Measurements from ENCODE around the gene KDM5B. TPM values are rescaled to one million over a fixed set of nuclear protein-coding genes. Genes with fewer than 3 reads are reported as not detected.
"Not testable (repeated sequence)": the region's sequence is repeated elsewhere in the genome, so short reads cannot be mapped to it uniquely, and the experiment has no call there.

KDM5B gene
- total RNA-seq, 1 experiment from 2014 or later = not detected

DNA sequence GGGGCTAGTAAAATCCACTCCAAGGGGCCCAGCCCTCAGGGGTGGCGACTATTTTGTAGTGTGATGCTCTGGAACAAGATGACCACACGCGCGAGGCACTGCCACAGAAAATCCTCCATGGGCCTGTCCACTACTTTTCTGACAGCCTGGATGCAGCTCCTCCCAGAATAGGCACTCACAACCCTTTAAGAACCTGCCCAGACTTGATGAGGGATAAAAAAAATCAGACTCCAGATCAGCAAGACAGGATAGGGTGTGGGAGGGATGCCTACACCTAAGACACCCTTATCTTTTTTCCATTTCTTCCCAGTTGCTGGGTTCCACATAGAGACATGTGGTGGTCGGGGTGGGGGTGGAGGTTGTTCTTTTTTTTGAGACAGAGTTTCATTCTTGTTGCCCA is 36.0 kb upstream of the KDM5B start:
- Histone ChIP-seq H3K9me2 (replicated peaks; ENCODE audit: insufficient read depth, low read length) (no peaks in the 10 kb centered on the region), H3K9ac (ENCODE audit: low read length) (no peak overlapping the region), H3K79me2 (ENCODE audit: low read length) (no peaks in the 10 kb centered on the region), H2AFZ (ENCODE audit: low read length) (no peak overlapping the region), H3K4me3 (ENCODE audit: low read length) (no peak overlapping the region), H3K9me3 (ENCODE audit: low read length) (no peaks in the 10 kb centered on the region), H4K20me1 (ENCODE audit: insufficient read depth, low read depth, low read length) (no peaks in the 10 kb centered on the region), H3K4me2 (ENCODE audit: low read depth, low read length, poor library complexity, severe bottlenecking) (no peak overlapping the region), H3K27ac (ENCODE audit: low read length) (no peak overlapping the region), H3K27me3 (ENCODE audit: low read length) (no peaks in the 10 kb centered on the region), H3K36me3 (ENCODE audit: insufficient read depth, low read length) (no peaks in the 10 kb centered on the region), H3K4me1 (ENCODE audit: low read length) (no peaks in the 10 kb centered on the region)
- no peak for DNase-seq

DNA sequence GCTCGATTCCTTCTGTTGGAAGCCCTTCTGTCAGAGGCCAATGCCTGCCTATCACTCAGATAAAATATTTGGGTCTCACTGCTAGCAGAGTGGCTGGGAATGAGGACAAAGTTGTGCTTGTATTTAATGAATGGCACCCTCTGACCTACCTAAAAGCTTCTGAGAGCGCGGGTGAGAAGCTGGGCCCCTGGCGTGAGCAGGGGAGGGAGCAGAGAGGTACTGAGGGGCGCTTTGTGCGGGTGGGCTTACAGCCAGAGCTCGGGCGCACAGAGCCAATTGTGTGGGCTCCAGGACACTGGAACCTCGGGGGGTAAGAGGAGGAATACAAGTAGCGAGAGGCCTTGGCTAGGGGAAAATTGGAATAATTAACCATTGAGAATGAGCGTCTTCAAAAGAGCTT is 34.9 kb upstream of the KDM5B start:
- H3K27ac ChIP-seq (ENCODE audit: low read length) = no peak overlapping the region
- H3K27me3 ChIP-seq (ENCODE audit: low read length) = no peaks in the 10 kb centered on the region
- DNase-seq = no peak
- no peaks in the 10 kb centered on the region for H4K20me1 ChIP-seq (ENCODE audit: insufficient read depth, low read depth, low read length)
- no peak overlapping the region for H3K9ac ChIP-seq (ENCODE audit: low read length)
- no peak overlapping the region for H2AFZ ChIP-seq (ENCODE audit: low read length)
- no peaks in the 10 kb centered on the region for H3K79me2 ChIP-seq (ENCODE audit: low read length)
- H3K9me2 ChIP-seq (replicated peaks; ENCODE audit: insufficient read depth, low read length) = no peaks in the 10 kb centered on the region
- H3K9me3 ChIP-seq (ENCODE audit: low read length) = no peaks in the 10 kb centered on the region
- H3K4me2 ChIP-seq (ENCODE audit: low read depth, low read length, poor library complexity, severe bottlenecking) = no peak overlapping the region
- H3K36me3 ChIP-seq (ENCODE audit: insufficient read depth, low read length) = no peaks in the 10 kb centered on the region
- H3K4me1 ChIP-seq (ENCODE audit: low read length) = no peaks in the 10 kb centered on the region
- H3K4me3 ChIP-seq (ENCODE audit: low read length) = no peak overlapping the region

DNA sequence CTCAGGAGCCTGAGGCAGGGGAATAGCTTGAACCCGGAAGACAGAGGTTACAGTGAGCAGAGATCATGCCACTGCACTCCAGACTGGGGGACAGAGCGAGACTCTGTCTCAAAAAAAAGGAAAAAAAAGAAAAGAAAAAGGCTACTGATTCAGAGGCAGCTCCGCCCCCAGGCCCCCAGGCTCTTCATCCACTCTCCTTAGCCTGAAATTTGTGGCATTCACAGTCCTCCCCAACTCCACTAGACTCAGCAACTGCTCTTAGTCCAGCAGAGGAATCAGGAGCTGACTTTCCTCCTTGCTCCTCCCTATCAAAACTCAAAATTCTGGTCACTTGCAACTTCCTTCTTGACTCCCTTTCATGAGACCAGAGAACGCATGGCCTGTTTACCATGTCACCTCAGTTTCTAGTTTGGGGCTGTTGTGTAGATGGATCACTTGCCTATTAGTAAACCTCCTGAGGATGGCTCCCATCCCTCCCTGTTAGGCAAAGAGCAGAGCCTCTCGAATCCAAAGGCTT is 29.6 kb upstream of the KDM5B start:
- no peaks in the 10 kb centered on the region for H3K27me3 ChIP-seq (ENCODE audit: low read length)
- H3K27ac ChIP-seq (ENCODE audit: low read length) = no peak overlapping the region
- no peak overlapping the region for H2AFZ ChIP-seq (ENCODE audit: low read length)
- H3K4me3 ChIP-seq (ENCODE audit: low read length) = no peak overlapping the region
- no peaks in the 10 kb centered on the region for H3K9me2 ChIP-seq (replicated peaks; ENCODE audit: insufficient read depth, low read length)
- no peaks in the 10 kb centered on the region for H3K36me3 ChIP-seq (ENCODE audit: insufficient read depth, low read length)
- H3K9ac ChIP-seq (ENCODE audit: low read length) = no peak overlapping the region
- H3K9me3 ChIP-seq (ENCODE audit: low read length) = no peaks in the 10 kb centered on the region
- no peak for DNase-seq
- no peaks in the 10 kb centered on the region for H3K4me1 ChIP-seq (ENCODE audit: low read length)
- no peaks in the 10 kb centered on the region for H4K20me1 ChIP-seq (ENCODE audit: insufficient read depth, low read depth, low read length)
- H3K79me2 ChIP-seq (ENCODE audit: low read length) = no peaks in the 10 kb centered on the region
- no peak overlapping the region for H3K4me2 ChIP-seq (ENCODE audit: low read depth, low read length, poor library complexity, severe bottlenecking)

DNA sequence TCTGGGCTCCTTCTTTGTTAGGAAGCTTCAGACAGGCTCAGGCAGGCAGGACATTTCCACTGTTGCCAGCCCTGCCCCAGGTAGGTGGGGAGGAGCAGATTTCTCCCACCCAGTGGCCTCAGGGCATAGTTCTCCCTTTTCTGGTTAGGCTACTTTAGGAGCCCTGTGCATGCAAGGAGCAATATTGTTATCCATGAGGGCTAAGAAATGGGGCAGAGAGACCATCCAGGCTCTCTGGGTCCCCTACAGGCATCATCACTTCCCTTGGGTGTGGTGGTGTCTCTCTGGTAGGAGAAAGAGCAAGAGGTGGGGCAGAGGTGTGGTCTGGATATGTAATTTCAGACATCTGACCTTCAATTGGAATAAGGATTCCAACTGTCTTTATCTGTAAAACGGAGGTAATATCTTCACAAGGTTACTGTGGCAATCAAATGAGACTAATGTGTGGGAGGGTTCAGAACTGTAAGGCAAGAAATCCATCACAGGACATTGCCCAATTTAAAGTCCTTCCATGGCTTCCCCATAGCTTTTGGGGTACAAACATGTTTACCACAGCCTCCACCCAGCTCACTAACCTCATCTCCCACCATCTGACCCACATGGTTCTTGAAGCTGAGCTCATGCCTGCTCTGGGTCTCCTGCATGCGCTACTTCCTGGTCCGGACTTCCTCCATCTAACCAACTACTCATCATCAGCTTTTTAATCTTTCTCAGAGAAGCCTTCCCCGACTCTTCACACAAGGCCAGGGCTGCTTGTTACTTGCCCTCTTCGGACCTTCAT is 28.6 kb upstream of the KDM5B start:
- no peak overlapping the region for H2AFZ ChIP-seq (ENCODE audit: low read length)
- no peak overlapping the region for H3K4me2 ChIP-seq (ENCODE audit: low read depth, low read length, poor library complexity, severe bottlenecking)
- H3K9me3 ChIP-seq (ENCODE audit: low read length) = no peaks in the 10 kb centered on the region
- H4K20me1 ChIP-seq (ENCODE audit: insufficient read depth, low read depth, low read length) = no peaks in the 10 kb centered on the region
- H3K4me1 ChIP-seq (ENCODE audit: low read length) = no peaks in the 10 kb centered on the region
- H3K27me3 ChIP-seq (ENCODE audit: low read length) = no peaks in the 10 kb centered on the region
- H3K36me3 ChIP-seq (ENCODE audit: insufficient read depth, low read length) = no peaks in the 10 kb centered on the region
- no peaks in the 10 kb centered on the region for H3K79me2 ChIP-seq (ENCODE audit: low read length)
- H3K9ac ChIP-seq (ENCODE audit: low read length) = no peak overlapping the region
- no peaks in the 10 kb centered on the region for H3K9me2 ChIP-seq (replicated peaks; ENCODE audit: insufficient read depth, low read length)
- no peak for DNase-seq
- H3K27ac ChIP-seq (ENCODE audit: low read length) = no peak overlapping the region
- no peak overlapping the region for H3K4me3 ChIP-seq (ENCODE audit: low read length)

DNA sequence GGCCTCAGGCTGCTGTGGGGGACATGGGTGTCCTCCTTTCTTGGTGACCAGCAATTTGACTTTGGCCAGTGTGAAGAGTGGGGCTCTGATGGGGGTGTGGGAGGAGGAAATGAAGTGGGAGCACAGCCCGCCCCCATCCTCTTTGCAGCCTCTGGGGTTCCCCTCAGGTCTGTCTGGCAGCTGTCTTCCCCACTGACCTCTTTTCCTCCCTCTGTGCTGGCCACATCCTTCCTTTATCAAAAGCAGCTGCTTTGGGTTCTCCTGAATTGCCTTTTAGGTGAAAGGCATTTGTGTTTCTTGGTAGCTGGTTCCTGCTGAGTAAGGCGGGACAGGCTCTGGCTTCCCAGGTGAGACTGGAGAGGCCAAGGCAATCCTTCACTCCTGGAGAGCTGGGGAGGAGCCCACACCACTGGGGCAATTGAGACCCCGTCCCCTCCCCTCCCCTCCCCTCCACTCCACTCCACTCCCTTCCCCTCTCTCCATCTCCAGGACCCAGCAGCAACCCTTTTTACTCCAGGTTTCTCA is 27.4 kb upstream of the KDM5B start:
- no peak overlapping the region for H3K27ac ChIP-seq (ENCODE audit: low read length)
- H3K36me3 ChIP-seq (ENCODE audit: insufficient read depth, low read length) = no peaks in the 10 kb centered on the region
- H3K4me2 ChIP-seq (ENCODE audit: low read depth, low read length, poor library complexity, severe bottlenecking) = no peak overlapping the region
- H3K79me2 ChIP-seq (ENCODE audit: low read length) = no peaks in the 10 kb centered on the region
- no peak overlapping the region for H2AFZ ChIP-seq (ENCODE audit: low read length)
- no peak for DNase-seq
- H3K9me3 ChIP-seq (ENCODE audit: low read length) = no peaks in the 10 kb centered on the region
- no peak overlapping the region for H3K4me3 ChIP-seq (ENCODE audit: low read length)
- H3K9ac ChIP-seq (ENCODE audit: low read length) = no peak overlapping the region
- no peaks in the 10 kb centered on the region for H3K9me2 ChIP-seq (replicated peaks; ENCODE audit: insufficient read depth, low read length)
- H4K20me1 ChIP-seq (ENCODE audit: insufficient read depth, low read depth, low read length) = no peaks in the 10 kb centered on the region
- H3K27me3 ChIP-seq (ENCODE audit: low read length) = no peaks in the 10 kb centered on the region
- no peaks in the 10 kb centered on the region for H3K4me1 ChIP-seq (ENCODE audit: low read length)

DNA sequence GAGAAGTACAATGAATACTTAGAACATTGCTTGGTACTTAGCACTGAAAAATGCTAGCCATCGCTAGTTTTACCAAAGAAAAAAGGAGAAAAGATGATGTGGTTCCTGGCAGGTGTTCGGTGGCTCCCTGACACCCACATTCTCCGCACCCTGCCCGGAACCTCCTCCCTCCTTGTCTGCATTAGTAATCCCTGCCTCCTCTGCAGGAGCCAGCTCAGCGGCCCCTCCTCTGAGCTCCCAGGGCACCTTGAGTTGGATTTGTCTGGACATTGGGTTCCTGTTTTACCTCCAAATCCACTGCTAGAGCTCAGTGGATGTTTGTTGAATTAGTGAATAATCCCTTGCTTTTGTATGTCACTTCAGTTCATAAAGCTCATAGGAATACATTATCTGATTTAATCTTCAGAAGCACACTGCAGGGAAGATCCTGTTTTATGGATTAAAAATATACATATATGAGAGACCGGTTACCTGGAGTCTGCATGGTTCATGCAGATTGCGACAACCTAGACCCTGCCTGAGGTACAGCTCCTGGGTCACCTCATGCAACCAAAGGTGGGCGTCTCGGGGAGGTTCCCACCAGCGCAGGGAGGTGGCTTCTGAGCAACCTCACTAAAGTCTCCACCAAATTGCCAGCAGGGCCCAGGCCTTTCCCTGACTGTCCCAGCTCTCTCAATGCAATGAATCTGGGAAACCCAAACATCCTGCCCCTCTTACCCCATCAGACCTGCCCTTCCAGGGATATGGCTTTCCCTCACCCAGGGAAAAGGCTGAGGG is 26.7 kb upstream of the KDM5B start:
- no peaks in the 10 kb centered on the region for H3K79me2 ChIP-seq (ENCODE audit: low read length)
- H3K36me3 ChIP-seq (ENCODE audit: insufficient read depth, low read length) = no peaks in the 10 kb centered on the region
- H3K9ac ChIP-seq (ENCODE audit: low read length) = no peak overlapping the region
- H4K20me1 ChIP-seq (ENCODE audit: insufficient read depth, low read depth, low read length) = no peaks in the 10 kb centered on the region
- H3K9me3 ChIP-seq (ENCODE audit: low read length) = no peaks in the 10 kb centered on the region
- no peak overlapping the region for H2AFZ ChIP-seq (ENCODE audit: low read length)
- H3K27me3 ChIP-seq (ENCODE audit: low read length) = no peaks in the 10 kb centered on the region
- H3K4me2 ChIP-seq (ENCODE audit: low read depth, low read length, poor library complexity, severe bottlenecking) = no peak overlapping the region
- no peak overlapping the region for H3K27ac ChIP-seq (ENCODE audit: low read length)
- H3K4me1 ChIP-seq (ENCODE audit: low read length) = no peaks in the 10 kb centered on the region
- DNase-seq = no peak
- H3K9me2 ChIP-seq (replicated peaks; ENCODE audit: insufficient read depth, low read length) = no peaks in the 10 kb centered on the region
- no peak overlapping the region for H3K4me3 ChIP-seq (ENCODE audit: low read length)

DNA sequence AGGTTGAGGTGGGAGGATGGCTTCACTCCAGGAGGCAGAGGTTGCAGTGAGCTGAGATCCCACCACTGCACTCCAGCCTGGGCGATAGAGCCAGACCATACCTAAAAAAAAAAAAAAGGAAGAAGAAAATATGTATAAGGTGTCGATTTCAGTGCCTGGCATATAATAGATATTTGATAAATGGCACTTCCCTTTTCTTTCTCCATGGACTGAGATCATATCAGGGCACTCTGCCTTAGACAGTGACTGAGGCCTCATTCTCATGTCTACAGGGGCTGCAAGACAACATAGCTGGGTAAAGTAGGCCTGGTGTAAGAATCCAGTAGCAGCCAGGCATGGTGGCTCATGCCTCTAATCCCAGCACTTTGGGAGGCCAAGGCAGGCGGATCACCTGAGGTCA is 23.7 kb upstream of the KDM5B start:
- Histone ChIP-seq H3K79me2 (ENCODE audit: low read length) (no peaks in the 10 kb centered on the region), H3K9me3 (ENCODE audit: low read length) (no peaks in the 10 kb centered on the region), H3K9me2 (replicated peaks; ENCODE audit: insufficient read depth, low read length) (no peaks in the 10 kb centered on the region), H3K4me1 (ENCODE audit: low read length) (no peaks in the 10 kb centered on the region), H4K20me1 (ENCODE audit: insufficient read depth, low read depth, low read length) (no peaks in the 10 kb centered on the region), H3K27me3 (ENCODE audit: low read length) (no peaks in the 10 kb centered on the region), H3K4me2 (ENCODE audit: low read depth, low read length, poor library complexity, severe bottlenecking) (no peak overlapping the region), H3K4me3 (ENCODE audit: low read length) (no peak overlapping the region), H3K27ac (ENCODE audit: low read length) (no peak overlapping the region), H3K9ac (ENCODE audit: low read length) (no peak overlapping the region), H2AFZ (ENCODE audit: low read length) (no peak overlapping the region), H3K36me3 (ENCODE audit: insufficient read depth, low read length) (no peaks in the 10 kb centered on the region)
- no peak for DNase-seq

DNA sequence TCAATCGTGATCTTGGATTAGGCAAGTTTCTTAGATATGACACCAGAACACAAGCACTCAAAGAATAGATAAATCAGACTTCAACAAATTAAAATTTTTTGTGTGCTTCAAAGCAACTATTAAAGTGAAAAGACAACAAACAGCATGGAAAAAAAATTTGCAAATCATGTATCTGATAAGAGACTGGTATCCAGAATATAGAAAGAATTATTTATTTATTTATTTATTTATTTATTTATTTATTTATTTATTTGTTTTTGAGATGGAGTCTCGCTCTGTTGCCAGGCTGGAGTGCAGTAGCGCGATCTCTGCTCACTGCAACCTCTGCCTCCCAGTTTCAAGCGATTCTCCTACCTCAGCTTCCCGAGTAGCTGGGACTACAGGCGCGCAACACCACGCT is 21.0 kb upstream of the KDM5B start:
- H3K27ac ChIP-seq (ENCODE audit: low read length); H3K4me2 ChIP-seq (ENCODE audit: low read depth, low read length, poor library complexity, severe bottlenecking); H2AFZ ChIP-seq (ENCODE audit: low read length); H3K4me3 ChIP-seq (ENCODE audit: low read length); DNase-seq; H3K36me3 ChIP-seq (ENCODE audit: insufficient read depth, low read length); H3K9me3 ChIP-seq (ENCODE audit: low read length); H3K9me2 ChIP-seq (replicated peaks; ENCODE audit: insufficient read depth, low read length); H3K9ac ChIP-seq (ENCODE audit: low read length); H3K4me1 ChIP-seq (ENCODE audit: low read length); H3K79me2 ChIP-seq (ENCODE audit: low read length); H4K20me1 ChIP-seq (ENCODE audit: insufficient read depth, low read depth, low read length); H3K27me3 ChIP-seq (ENCODE audit: low read length): not testable (repeated sequence)

Measured in Karpas-422 (cell line).